Thoracic aorta (tissue), 2 donors: ENCODE measurements around the gene ARFIP1. TPM values are rescaled to one million over a fixed set of nuclear protein-coding genes. Genes with fewer than 3 reads are reported as not detected.

ENCODE experiments used
- ATAC-seq: fragments of 150-250 bp; one replicate; pipeline ENCODE4 v1.8.0; 2017; ENCODE audit warnings: low read depth; ENCODE audit not compliant: insufficient number of reproducible peaks, low FRiP score
- DNase-seq: peaks from one replicate; pipeline ENCODE4 v3.0.0-alpha.2; 2020; ENCODE audit warnings: low spot score
- H3K27ac ChIP-seq, 2 donors: fragments of 200-600 bp; sonication (generic); 1 replicate in 1 of 2; 2 replicates in 1 of 2; pipeline ENCODE4 v1.5.1; 2016; ENCODE audit warnings: mild to moderate bottlenecking in 2 of 2, moderate library complexity in 2 of 2
- H3K27me3 ChIP-seq: fragments of 200-600 bp; sonication (generic); replicated peaks from 2 replicates; pipeline ENCODE4 v1.6.0; 2016; ENCODE audit warnings: mild to moderate bottlenecking; ENCODE audit not compliant: insufficient read depth
- H3K36me3 ChIP-seq: fragments of 200-600 bp; sonication (generic); one replicate; pipeline ENCODE4 v1.5.1; 2016
- H3K4me1 ChIP-seq, 2 donors: fragments of 200-600 bp; sonication (generic); 1 replicate in 1 of 2; 2 replicates in 1 of 2; pipeline versions ENCODE4 v1.5.1 to v1.6.0; 2016; ENCODE audit warnings: low read depth in 2 of 2, mild to moderate bottlenecking in 1 of 2; ENCODE audit not compliant: control insufficient read depth in 1 of 2
- H3K4me3 ChIP-seq: fragments of 200-600 bp; sonication (generic); 2 replicates; pipeline ENCODE4 v1.5.1; 2016; ENCODE audit warnings: mild to moderate bottlenecking
- H3K9me3 ChIP-seq: fragments of 200-600 bp; sonication (generic); 2 replicates; pipeline ENCODE4 v1.5.1; 2016
- total RNA-seq, 2 donors: library from RNA; depleted of rRNA; stranded (reverse); fragments of >200 nt; gene quantifications; one replicate each; pipeline versions ENCODE4 v1.1.0 to v1.2.3, GENCODE V29; 2016
- TF ChIP-seq, protein P1 (sequence below): fragments of 200-600 bp; sonication (generic); IDR thresholded peaks from one replicate; pipeline ENCODE4 v1.5.1; 2019; ENCODE audit warnings: antibody characterized with exemption

Gene ARFIP1
- total RNA-seq, 2 donors from 2014 or later: 24.0 to 39.0 TPM

- no peak overlapping the region for H3K27ac ChIP-seq
- no peak for ATAC-seq
- no peaks in the 10 kb centered on the region for H3K9me3 ChIP-seq
- H3K36me3 ChIP-seq: no peaks in the 10 kb centered on the region
- TF ChIP-seq, protein P1, sequence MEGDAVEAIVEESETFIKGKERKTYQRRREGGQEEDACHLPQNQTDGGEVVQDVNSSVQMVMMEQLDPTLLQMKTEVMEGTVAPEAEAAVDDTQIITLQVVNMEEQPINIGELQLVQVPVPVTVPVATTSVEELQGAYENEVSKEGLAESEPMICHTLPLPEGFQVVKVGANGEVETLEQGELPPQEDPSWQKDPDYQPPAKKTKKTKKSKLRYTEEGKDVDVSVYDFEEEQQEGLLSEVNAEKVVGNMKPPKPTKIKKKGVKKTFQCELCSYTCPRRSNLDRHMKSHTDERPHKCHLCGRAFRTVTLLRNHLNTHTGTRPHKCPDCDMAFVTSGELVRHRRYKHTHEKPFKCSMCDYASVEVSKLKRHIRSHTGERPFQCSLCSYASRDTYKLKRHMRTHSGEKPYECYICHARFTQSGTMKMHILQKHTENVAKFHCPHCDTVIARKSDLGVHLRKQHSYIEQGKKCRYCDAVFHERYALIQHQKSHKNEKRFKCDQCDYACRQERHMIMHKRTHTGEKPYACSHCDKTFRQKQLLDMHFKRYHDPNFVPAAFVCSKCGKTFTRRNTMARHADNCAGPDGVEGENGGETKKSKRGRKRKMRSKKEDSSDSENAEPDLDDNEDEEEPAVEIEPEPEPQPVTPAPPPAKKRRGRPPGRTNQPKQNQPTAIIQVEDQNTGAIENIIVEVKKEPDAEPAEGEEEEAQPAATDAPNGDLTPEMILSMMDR: no peak
- H3K4me3 ChIP-seq: no peak overlapping the region
- peaks cover 9 to 10% of the 10 kb centered on the region in 2 donors for H3K4me1 ChIP-seq
- no peaks in the 10 kb centered on the region for H3K27me3 ChIP-seq
- DNase-seq: no peak
These were observed 26.9 kb downstream of the ARFIP1 start for GRCh38 chr4:152806501-152807125.

- H3K27me3 ChIP-seq: no peaks in the 10 kb centered on the region
- TF ChIP-seq, protein P1: no peak
- peaks cover 9% of the 10 kb centered on the region in 2 donors for H3K4me1 ChIP-seq
- no peak for ATAC-seq
- no peaks in the 10 kb centered on the region for H3K36me3 ChIP-seq
- no peak overlapping the region for H3K4me3 ChIP-seq
- no peaks in the 10 kb centered on the region for H3K9me3 ChIP-seq
- H3K27ac ChIP-seq: no peak overlapping the region
- DNase-seq: no peak
These were observed 27.6 kb downstream of the ARFIP1 start for GRCh38 chr4:152807294-152807829.

DNA sequence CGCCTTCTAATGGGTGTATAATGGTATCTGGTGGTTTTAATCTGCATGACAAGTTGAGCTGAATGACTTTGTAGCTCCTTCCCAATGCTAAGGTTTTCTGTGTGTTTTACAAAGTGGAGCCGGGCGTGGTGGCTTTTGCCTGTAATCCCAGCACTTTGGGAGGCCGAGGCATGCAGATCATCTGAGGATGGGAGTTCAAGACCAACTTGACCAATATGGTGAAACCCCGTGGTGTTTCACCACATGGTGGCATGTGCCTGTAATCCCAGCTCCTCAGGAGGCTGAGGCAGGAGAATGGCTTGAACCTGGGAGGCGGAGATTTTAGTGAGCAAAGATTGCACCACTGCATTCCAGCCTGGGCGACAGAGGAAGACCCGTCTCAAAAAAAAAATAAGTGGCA is 28.9 kb downstream of the ARFIP1 start:
- Histone ChIP-seq H3K27me3 (no peaks in the 10 kb centered on the region), H3K4me1 (peaks cover 9% of the 10 kb centered on the region in 2 donors), H3K9me3 (no peaks in the 10 kb centered on the region), H3K4me3 (no peak overlapping the region), H3K27ac (no peak overlapping the region), H3K36me3 (no peaks in the 10 kb centered on the region)
- ATAC-seq (no peak), DNase-seq (no peak)
- TF ChIP-seq, protein P1: no peak

GRCh38 chr4:152810715-152811287 is 31.0 kb downstream of the ARFIP1 start:
- Histone ChIP-seq H3K36me3 (no peaks in the 10 kb centered on the region), H3K27me3 (no peaks in the 10 kb centered on the region), H3K4me3 (no peak overlapping the region), H3K4me1 (peaks cover 4 to 7% of the 10 kb centered on the region in 2 donors), H3K9me3 (no peaks in the 10 kb centered on the region), H3K27ac (no peak overlapping the region)
- TF ChIP-seq, protein P1: no peak
- no peak for DNase-seq
- no peak for ATAC-seq

- DNase-seq (no peak), ATAC-seq (no peak)
- Histone ChIP-seq H3K4me1 (no peaks in the 10 kb centered on the region), H3K4me3 (no peak overlapping the region), H3K36me3 (no peaks in the 10 kb centered on the region), H3K27ac (no peak overlapping the region), H3K27me3 (no peaks in the 10 kb centered on the region), H3K9me3 (peaks cover 3% of the 10 kb centered on the region)
- TF ChIP-seq, protein P1: no peak
These were observed 35.3 kb downstream of the ARFIP1 start for GRCh38 chr4:152815078-152815477.
